Memory B cell (primary cell): Measurements from ENCODE around the gene C2orf78.

Experiments
- ATAC-seq: fragments of 150-1000 bp; cut with Tn5 transposase; 2 replicates; pipeline ENCODE4 v1.10.0; 2021; ENCODE audit warnings: low read depth, mild to moderate bottlenecking, moderate library complexity
- DNase-seq, 2 donors: peaks; one replicate each; pipeline ENCODE4 v3.0.0; 2022; ENCODE audit warnings: low spot score in 2 of 2
- H3K27ac Mint-ChIP-seq: one replicate; pipeline ENCODE4 v1.8.0; 2022; ENCODE audit warnings: mild to moderate bottlenecking, moderate library complexity, mixed read lengths
- H3K27me3 Mint-ChIP-seq: one replicate; pipeline ENCODE4 v1.8.0; 2022; ENCODE audit warnings: mixed read lengths
- H3K36me3 Mint-ChIP-seq: one replicate; pipeline ENCODE4 v1.8.0; 2022; ENCODE audit warnings: mild to moderate bottlenecking, mixed read lengths
- H3K4me1 Mint-ChIP-seq: one replicate; pipeline ENCODE4 v1.8.0; 2022; ENCODE audit warnings: mixed read lengths
- H3K4me3 Mint-ChIP-seq: one replicate; pipeline ENCODE4 v1.8.0; 2022; ENCODE audit warnings: mild to moderate bottlenecking, moderate library complexity, mixed read lengths
- H3K9me3 Mint-ChIP-seq: one replicate; pipeline ENCODE4 v1.8.0; 2022; ENCODE audit warnings: mixed read lengths

Gene C2orf78

GRCh38 chr2:73838889-73839534 lies 55.0 kb downstream of the C2orf78 start:
- Mint-ChIP-seq H3K9me3 (no peaks in the 10 kb centered on the region), H3K4me3 (no peak overlapping the region), H3K4me1 (peaks cover 22% of the 10 kb centered on the region), H3K36me3 (peaks cover 19% of the 10 kb centered on the region), H3K27me3 (no peaks in the 10 kb centered on the region), H3K27ac (peak overlapping the region; percentile 64)
- ATAC-seq (no peak), DNase-seq (no peak)

- H3K27me3 Mint-ChIP-seq, result no peaks in the 10 kb centered on the region
- no peak overlapping the region for H3K4me3 Mint-ChIP-seq
- H3K9me3 Mint-ChIP-seq, result no peaks in the 10 kb centered on the region
- H3K4me1 Mint-ChIP-seq, result peaks cover 18% of the 10 kb centered on the region
- DNase-seq (no peak), ATAC-seq (no peak)
- no peak overlapping the region for H3K27ac Mint-ChIP-seq
- peaks cover 19% of the 10 kb centered on the region for H3K36me3 Mint-ChIP-seq
These were observed 55.8 kb downstream of the C2orf78 start for GRCh38 chr2:73839653-73840411.

- H3K27ac Mint-ChIP-seq, result no peak overlapping the region
- no peaks in the 10 kb centered on the region for H3K9me3 Mint-ChIP-seq
- H3K27me3 Mint-ChIP-seq, result no peaks in the 10 kb centered on the region
- H3K4me1 Mint-ChIP-seq, result peaks cover 18% of the 10 kb centered on the region
- no peak for ATAC-seq
- no peak for DNase-seq
- H3K4me3 Mint-ChIP-seq, result no peak overlapping the region
- peaks cover 19% of the 10 kb centered on the region for H3K36me3 Mint-ChIP-seq
These were observed 58.1 kb downstream of the C2orf78 start for GRCh38 chr2:73841912-73842738.

GRCh38 chr2:73842739-73843019 lies 58.7 kb downstream of the C2orf78 start:
- H3K4me3 Mint-ChIP-seq, result no peak overlapping the region
- DNase-seq (no peak), ATAC-seq (no peak)
- no peaks in the 10 kb centered on the region for H3K9me3 Mint-ChIP-seq
- peaks cover 21% of the 10 kb centered on the region for H3K36me3 Mint-ChIP-seq
- H3K27ac Mint-ChIP-seq, result no peak overlapping the region
- peaks cover 17% of the 10 kb centered on the region for H3K4me1 Mint-ChIP-seq
- H3K27me3 Mint-ChIP-seq, result no peaks in the 10 kb centered on the region

- DNase-seq, result no peak
- ATAC-seq, result no peak
- Mint-ChIP-seq H3K27ac (no peak overlapping the region), H3K4me3 (no peak overlapping the region), H3K27me3 (no peaks in the 10 kb centered on the region), H3K4me1 (peaks cover 7% of the 10 kb centered on the region), H3K36me3 (peaks cover 24% of the 10 kb centered on the region), H3K9me3 (no peaks in the 10 kb centered on the region)
These were observed 60.1 kb downstream of the C2orf78 start for GRCh38 chr2:73844087-73844486.

GRCh38 chr2:73850009-73850408 lies 66.0 kb downstream of the C2orf78 start:
- H3K27ac Mint-ChIP-seq, result peak overlapping the region; percentile 9

GRCh38 chr2:73851274-73851673 lies 67.3 kb downstream of the C2orf78 start:
- DNase-seq, result no peak
- Mint-ChIP-seq H3K27ac (no peak overlapping the region), H3K4me3 (no peak overlapping the region), H3K36me3 (peaks cover 44% of the 10 kb centered on the region), H3K9me3 (no peaks in the 10 kb centered on the region), H3K27me3 (no peaks in the 10 kb centered on the region), H3K4me1 (peaks cover 5% of the 10 kb centered on the region)
- ATAC-seq, result no peak

More at GRCh38 chr2:73850009-73850408, 66.0 kb downstream of the C2orf78 start:
- Mint-ChIP-seq H3K27me3 (no peaks in the 10 kb centered on the region), H3K9me3 (no peaks in the 10 kb centered on the region), H3K4me1 (no peaks in the 10 kb centered on the region), H3K36me3 (peaks cover 34% of the 10 kb centered on the region), H3K4me3 (no peak overlapping the region)
- DNase-seq (no peak), ATAC-seq (no peak)

- H3K36me3 Mint-ChIP-seq, result peaks cover 47% of the 10 kb centered on the region
- ATAC-seq, result no peak
- no peak overlapping the region for H3K27ac Mint-ChIP-seq
- no peaks in the 10 kb centered on the region for H3K27me3 Mint-ChIP-seq
- H3K4me1 Mint-ChIP-seq, result peaks cover 13% of the 10 kb centered on the region
- DNase-seq, result no peak
- no peaks in the 10 kb centered on the region for H3K9me3 Mint-ChIP-seq
- no peak overlapping the region for H3K4me3 Mint-ChIP-seq
These were observed 68.0 kb downstream of the C2orf78 start for GRCh38 chr2:73852020-73852419.

GRCh38 chr2:73855526-73855925 lies 71.5 kb downstream of the C2orf78 start:
- DNase-seq (no peak), ATAC-seq (no peak)
- peaks cover 16% of the 10 kb centered on the region for H3K4me1 Mint-ChIP-seq
- no peak overlapping the region for H3K4me3 Mint-ChIP-seq
- H3K36me3 Mint-ChIP-seq, result peaks cover 46% of the 10 kb centered on the region
- no peak overlapping the region for H3K27ac Mint-ChIP-seq
- H3K9me3 Mint-ChIP-seq, result no peaks in the 10 kb centered on the region
- no peaks in the 10 kb centered on the region for H3K27me3 Mint-ChIP-seq

GRCh38 chr2:73856214-73856613 lies 72.2 kb downstream of the C2orf78 start:
- Mint-ChIP-seq H3K27ac (peak overlapping the region; percentile 74), H3K36me3 (peaks cover 46% of the 10 kb centered on the region), H3K27me3 (no peaks in the 10 kb centered on the region), H3K4me3 (no peak overlapping the region), H3K9me3 (no peaks in the 10 kb centered on the region), H3K4me1 (peaks cover 16% of the 10 kb centered on the region)
- DNase-seq (no peak), ATAC-seq (no peak)

GRCh38 chr2:73859721-73860586 lies 76.0 kb downstream of the C2orf78 start:
- ATAC-seq, result no peak
- no peaks in the 10 kb centered on the region for H3K27me3 Mint-ChIP-seq
- H3K27ac Mint-ChIP-seq, result no peak overlapping the region
- DNase-seq, result no peak
- H3K4me1 Mint-ChIP-seq, result peaks cover 16% of the 10 kb centered on the region
- no peak overlapping the region for H3K4me3 Mint-ChIP-seq
- H3K36me3 Mint-ChIP-seq, result peaks cover 53% of the 10 kb centered on the region
- H3K9me3 Mint-ChIP-seq, result no peaks in the 10 kb centered on the region

GRCh38 chr2:73862987-73863386 lies 79.0 kb downstream of the C2orf78 start:
- Mint-ChIP-seq H3K27ac (no peak overlapping the region), H3K9me3 (no peaks in the 10 kb centered on the region), H3K27me3 (no peaks in the 10 kb centered on the region), H3K36me3 (peaks cover 37% of the 10 kb centered on the region), H3K4me1 (no peaks in the 10 kb centered on the region), H3K4me3 (no peak overlapping the region)
- ATAC-seq (no peak), DNase-seq (no peak)
